ENCODE measurements around the gene TCP11. TPM values are rescaled to one million over a fixed set of nuclear protein-coding genes. Genes with fewer than 3 reads are reported as not detected.
A peak's percentile ranks its signal among the peaks of the same experiment; 100 is the strongest.
"Not testable (repeated sequence)": the region's sequence is repeated elsewhere in the genome, so short reads cannot be mapped to it uniquely, and the experiment has no call there.

Gene TCP11
- total RNA-seq, 1 experiment from 2014 or later = not detected

- ChIA-PET CTCF (interaction anchor here (0.6 to 1.5 kb wide), 6 partner anchors 11 to 250 kb away, joined by 3 to 8 read pairs (median 5); no protein-coding TSS in a partner anchor), POLR2A (no interaction called here)
- DNase-seq (ENCODE audit: low read depth, low spot score) = no peak
- intact Hi-C loops (cut with micrococcal nuclease; ENCODE audit: unreplicated experiment) = loop anchor here (5.0 kb wide), 1 partner anchor 158 kb away; no protein-coding TSS in a partner anchor
- no TSS peak for BruUV-seq (replicated peaks)
- no peaks in the 10 kb centered on the region for H3K9me3 ChIP-seq (ENCODE audit: control insufficient read depth, insufficient read depth, low read depth, low read length)
- H3K4me1 ChIP-seq (ENCODE audit: control insufficient read depth, insufficient read depth, low read length) = no peaks in the 10 kb centered on the region
- H3K27me3 ChIP-seq (ENCODE audit: control insufficient read depth, insufficient read depth, low read length) = no peaks in the 10 kb centered on the region
- no peak overlapping the region for H3K27ac ChIP-seq (ENCODE audit: low read length)
- in situ Hi-C loops (cut with HindIII; ENCODE audit: low pct_unique_long_range_greater_than_20kb, low sequenced_read_pairs) = no loop called here
- peak; percentile 70; the same call in 1 of the 2 replicates for ATAC-seq
- H3K36me3 ChIP-seq (ENCODE audit: control insufficient read depth, insufficient read depth, low read length) = no peaks in the 10 kb centered on the region
- no peak overlapping the region for H3K4me3 ChIP-seq (ENCODE audit: low read depth in 2 of 2, low read length in 2 of 2)
- TF ChIP-seq, protein P1, sequence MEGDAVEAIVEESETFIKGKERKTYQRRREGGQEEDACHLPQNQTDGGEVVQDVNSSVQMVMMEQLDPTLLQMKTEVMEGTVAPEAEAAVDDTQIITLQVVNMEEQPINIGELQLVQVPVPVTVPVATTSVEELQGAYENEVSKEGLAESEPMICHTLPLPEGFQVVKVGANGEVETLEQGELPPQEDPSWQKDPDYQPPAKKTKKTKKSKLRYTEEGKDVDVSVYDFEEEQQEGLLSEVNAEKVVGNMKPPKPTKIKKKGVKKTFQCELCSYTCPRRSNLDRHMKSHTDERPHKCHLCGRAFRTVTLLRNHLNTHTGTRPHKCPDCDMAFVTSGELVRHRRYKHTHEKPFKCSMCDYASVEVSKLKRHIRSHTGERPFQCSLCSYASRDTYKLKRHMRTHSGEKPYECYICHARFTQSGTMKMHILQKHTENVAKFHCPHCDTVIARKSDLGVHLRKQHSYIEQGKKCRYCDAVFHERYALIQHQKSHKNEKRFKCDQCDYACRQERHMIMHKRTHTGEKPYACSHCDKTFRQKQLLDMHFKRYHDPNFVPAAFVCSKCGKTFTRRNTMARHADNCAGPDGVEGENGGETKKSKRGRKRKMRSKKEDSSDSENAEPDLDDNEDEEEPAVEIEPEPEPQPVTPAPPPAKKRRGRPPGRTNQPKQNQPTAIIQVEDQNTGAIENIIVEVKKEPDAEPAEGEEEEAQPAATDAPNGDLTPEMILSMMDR (IDR thresholded peaks at IDR 0.05) = peak; percentile 88
- TF ChIP-seq REST (IDR thresholded peaks at IDR 0.05; ENCODE audit: insufficient read depth in 1 of 2, low read depth in 2 of 2, low read length in 1 of 2) = no peak
These were observed 1.1 kb downstream of the TCP11 start for GRCh38 chr6:35139924-35140638.

DNA sequence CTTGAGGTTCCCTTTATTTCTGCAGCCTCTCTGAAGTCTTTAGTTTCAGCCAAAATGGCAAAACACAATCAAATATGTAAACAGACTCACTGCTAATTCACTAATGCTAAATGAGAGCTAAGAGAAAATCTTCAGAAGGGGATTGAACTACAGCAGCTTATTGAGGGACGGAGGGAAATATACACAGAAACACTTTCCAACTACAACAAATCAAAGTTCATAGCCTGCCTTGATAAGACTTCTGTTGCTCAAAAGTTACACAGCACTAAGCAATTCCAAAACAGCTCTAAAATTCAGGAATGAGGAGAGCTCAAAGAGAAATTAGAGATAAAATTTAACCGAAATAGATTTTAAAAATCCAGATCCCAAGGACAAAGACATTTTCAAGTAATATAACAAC lies 1.7 kb downstream of the TCP11 start:
- no peaks in the 10 kb centered on the region for H3K4me1 ChIP-seq (ENCODE audit: control insufficient read depth, insufficient read depth, low read length)
- no peak overlapping the region for H3K4me3 ChIP-seq (ENCODE audit: low read depth in 2 of 2, low read length in 2 of 2)
- BruUV-seq (replicated peaks) = no TSS peak
- TF ChIP-seq SIN3A (IDR thresholded peaks at IDR 0.05; ENCODE audit: borderline replicate concordance, insufficient read depth, low read depth, low read length) = no peak
- TF ChIP-seq, protein P1 (IDR thresholded peaks at IDR 0.05) = no peak
- no peak for TF ChIP-seq TCF7L2 (IDR thresholded peaks at IDR 0.05; ENCODE audit: low read depth, low read length)
- no peak for TF ChIP-seq REST (IDR thresholded peaks at IDR 0.05; ENCODE audit: insufficient read depth in 1 of 2, low read depth in 2 of 2, low read length in 1 of 2)
- no peak for TF ChIP-seq POLR2AphosphoS5 (IDR thresholded peaks at IDR 0.05; ENCODE audit: low read depth, low read length)
- in situ Hi-C loops (cut with HindIII; ENCODE audit: low pct_unique_long_range_greater_than_20kb, low sequenced_read_pairs) (no loop called here), intact Hi-C loops (cut with micrococcal nuclease; ENCODE audit: unreplicated experiment) (no loop called here)
- ChIA-PET CTCF (interaction anchor here (0.7 to 1.5 kb wide), 6 partner anchors 11 to 249 kb away, joined by 3 to 8 read pairs (median 4); no protein-coding TSS in a partner anchor), POLR2A (no interaction called here)
- DNase-seq (ENCODE audit: low read depth, low spot score) = no peak
- no peaks in the 10 kb centered on the region for H3K27me3 ChIP-seq (ENCODE audit: control insufficient read depth, insufficient read depth, low read length)
- ATAC-seq = no peak
- no peaks in the 10 kb centered on the region for H3K9me3 ChIP-seq (ENCODE audit: control insufficient read depth, insufficient read depth, low read depth, low read length)
- no peaks in the 10 kb centered on the region for H3K36me3 ChIP-seq (ENCODE audit: control insufficient read depth, insufficient read depth, low read length)
- no peak overlapping the region for H3K27ac ChIP-seq (ENCODE audit: low read length)

- DNase-seq (ENCODE audit: low read depth, low spot score); intact Hi-C loops (cut with micrococcal nuclease; ENCODE audit: unreplicated experiment); H3K4me3 ChIP-seq (ENCODE audit: low read depth in 2 of 2, low read length in 2 of 2); H3K9me3 ChIP-seq (ENCODE audit: control insufficient read depth, insufficient read depth, low read depth, low read length); H3K27me3 ChIP-seq (ENCODE audit: control insufficient read depth, insufficient read depth, low read length); H3K4me1 ChIP-seq (ENCODE audit: control insufficient read depth, insufficient read depth, low read length); POLR2A ChIA-PET; in situ Hi-C loops (cut with HindIII; ENCODE audit: low pct_unique_long_range_greater_than_20kb, low sequenced_read_pairs); H3K27ac ChIP-seq (ENCODE audit: low read length); H3K36me3 ChIP-seq (ENCODE audit: control insufficient read depth, insufficient read depth, low read length); BruUV-seq (replicated peaks); ATAC-seq: not testable (repeated sequence)
- CTCF ChIA-PET = interaction anchor here (0.5 to 0.6 kb wide), 2 partner anchors 36 to 308 kb away, joined by 5 to 6 read pairs; no protein-coding TSS in a partner anchor
These were observed 2.9 kb downstream of the TCP11 start for GRCh38 chr6:35138191-35138590.
